GM12865 (cell line): Measurements from ENCODE around the gene PHACTR4.

Source experiments
- DNase-seq: peaks from one replicate; pipeline ENCODE4 v3.0.0; 2010; ENCODE audit warnings: low read depth
- H3K4me3 ChIP-seq: 2 replicates; pipeline ENCODE4 v1.5.1; 2011; ENCODE audit warnings: mild to moderate bottlenecking, low read depth, low read length, control low read depth
- TF ChIP-seq, protein P1 (sequence below): IDR thresholded peaks from 2 replicates; pipeline ENCODE4 v1.5.1; 2011; ENCODE audit warnings: low read length, control low read depth, low read depth, inconsistent platforms; ENCODE audit not compliant: insufficient read depth; ENCODE audit errors: missing control alignments

Gene PHACTR4

DNA sequence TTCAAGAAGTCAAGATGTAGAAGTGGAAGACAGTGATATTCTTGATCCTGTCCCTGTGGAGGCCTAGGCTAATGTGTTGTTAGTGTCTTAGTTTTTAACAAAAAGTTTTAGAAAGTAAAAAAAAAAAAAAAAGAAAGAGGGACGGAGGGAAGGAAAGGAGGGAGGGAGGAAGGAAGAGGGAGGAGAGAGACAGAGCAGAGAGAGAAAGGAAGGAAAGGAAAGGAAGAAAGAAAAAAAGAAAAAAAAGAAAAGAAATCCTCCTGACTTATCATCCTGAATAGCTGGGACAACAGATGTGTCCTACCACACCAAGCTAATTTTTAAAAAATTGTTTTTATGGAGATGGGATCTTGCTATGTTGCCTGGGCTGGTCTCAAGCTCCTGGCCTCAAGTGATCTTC, 24.6 kb downstream of the PHACTR4 start:
- TF ChIP-seq, protein P1, sequence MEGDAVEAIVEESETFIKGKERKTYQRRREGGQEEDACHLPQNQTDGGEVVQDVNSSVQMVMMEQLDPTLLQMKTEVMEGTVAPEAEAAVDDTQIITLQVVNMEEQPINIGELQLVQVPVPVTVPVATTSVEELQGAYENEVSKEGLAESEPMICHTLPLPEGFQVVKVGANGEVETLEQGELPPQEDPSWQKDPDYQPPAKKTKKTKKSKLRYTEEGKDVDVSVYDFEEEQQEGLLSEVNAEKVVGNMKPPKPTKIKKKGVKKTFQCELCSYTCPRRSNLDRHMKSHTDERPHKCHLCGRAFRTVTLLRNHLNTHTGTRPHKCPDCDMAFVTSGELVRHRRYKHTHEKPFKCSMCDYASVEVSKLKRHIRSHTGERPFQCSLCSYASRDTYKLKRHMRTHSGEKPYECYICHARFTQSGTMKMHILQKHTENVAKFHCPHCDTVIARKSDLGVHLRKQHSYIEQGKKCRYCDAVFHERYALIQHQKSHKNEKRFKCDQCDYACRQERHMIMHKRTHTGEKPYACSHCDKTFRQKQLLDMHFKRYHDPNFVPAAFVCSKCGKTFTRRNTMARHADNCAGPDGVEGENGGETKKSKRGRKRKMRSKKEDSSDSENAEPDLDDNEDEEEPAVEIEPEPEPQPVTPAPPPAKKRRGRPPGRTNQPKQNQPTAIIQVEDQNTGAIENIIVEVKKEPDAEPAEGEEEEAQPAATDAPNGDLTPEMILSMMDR = no peak
- H3K4me3 ChIP-seq = no peak overlapping the region
- DNase-seq = no peak

DNA sequence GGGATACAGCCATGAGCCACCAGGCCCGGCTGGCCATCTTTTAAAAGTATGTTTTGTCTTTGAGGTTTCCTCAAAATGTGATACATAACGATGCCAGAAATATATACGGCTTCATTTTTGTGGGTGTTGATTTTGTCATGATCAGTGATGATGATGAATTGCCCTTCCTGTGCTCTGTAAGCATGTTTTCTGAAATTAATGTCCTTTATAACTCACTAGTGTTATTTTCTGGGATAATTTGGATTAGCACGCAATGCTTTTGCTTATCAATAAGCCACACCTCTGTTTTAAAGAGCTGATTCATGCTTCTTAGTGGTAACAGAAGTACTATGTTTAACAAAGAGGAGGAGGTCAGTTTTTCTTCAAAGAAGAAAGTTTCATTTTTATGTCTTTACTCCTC, 25.6 kb downstream of the PHACTR4 start:
- TF ChIP-seq, protein P1 = no peak
- no peak overlapping the region for H3K4me3 ChIP-seq
- DNase-seq = no peak

DNA sequence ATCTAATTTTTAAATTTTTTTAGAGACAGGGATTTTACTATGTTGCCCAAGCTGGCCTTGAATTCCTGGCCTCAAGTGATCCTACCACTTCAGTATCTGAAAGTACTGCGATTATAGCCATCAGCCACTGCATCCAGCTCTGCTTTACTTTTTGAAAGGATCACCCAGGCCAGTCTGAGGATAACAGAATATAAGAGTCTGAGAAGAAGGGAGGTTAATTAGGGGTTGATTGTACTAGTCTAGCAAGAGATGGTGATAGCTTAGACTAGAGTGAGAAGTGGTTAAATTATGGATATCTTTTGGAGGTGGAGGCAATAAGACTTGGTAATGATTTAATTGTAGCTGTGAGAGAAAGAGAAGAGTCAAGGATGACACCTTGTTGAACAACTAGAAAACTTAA, 32.2 kb downstream of the PHACTR4 start:
- no peak for DNase-seq
- TF ChIP-seq, protein P1 = no peak

DNA sequence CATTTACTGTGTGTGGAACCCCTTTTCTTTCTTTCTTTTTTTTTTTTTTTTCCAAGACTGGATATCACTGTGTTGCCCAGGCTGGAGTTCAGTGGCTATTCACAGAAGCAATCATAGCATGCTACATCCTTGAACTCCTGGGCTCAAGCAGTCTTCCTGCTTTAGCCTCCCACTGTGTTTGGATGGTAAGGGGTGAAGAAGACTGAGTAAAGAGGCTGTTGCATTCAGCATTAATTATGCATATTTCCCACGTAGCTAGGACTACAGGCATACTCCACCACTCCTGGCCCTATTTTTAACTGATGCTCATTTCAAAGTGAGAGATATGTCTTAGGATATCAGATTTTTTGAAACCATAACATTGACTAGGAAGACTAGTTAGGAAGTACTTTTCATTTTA, 39.5 kb downstream of the PHACTR4 start:
- TF ChIP-seq, protein P1 = no peak
- no peak overlapping the region for H3K4me3 ChIP-seq
- no peak for DNase-seq

More for the DNA sequence above, 32.2 kb downstream of the PHACTR4 start:
- no peak overlapping the region for H3K4me3 ChIP-seq

DNA sequence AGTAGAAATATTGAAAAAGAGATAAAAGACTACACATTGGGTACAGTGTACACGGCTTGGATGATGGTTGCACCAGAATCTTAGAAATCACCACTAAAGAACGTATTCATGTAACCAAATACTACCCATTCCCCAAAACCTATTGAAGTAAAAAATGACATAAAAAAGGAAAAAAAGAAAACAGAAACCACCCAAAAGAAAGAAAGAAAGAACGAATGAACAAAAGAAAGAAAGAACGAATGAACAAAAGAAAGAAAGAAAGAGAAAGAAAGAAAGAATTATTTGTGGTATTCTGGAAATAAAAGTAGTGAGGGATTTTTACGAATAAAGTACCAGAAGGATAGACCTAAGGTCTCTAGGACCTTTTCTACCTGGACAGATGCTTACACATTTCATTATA, 42.1 kb downstream of the PHACTR4 start:
- H3K4me3 ChIP-seq = no peak overlapping the region
- no peak for DNase-seq
- TF ChIP-seq, protein P1 = no peak

DNA sequence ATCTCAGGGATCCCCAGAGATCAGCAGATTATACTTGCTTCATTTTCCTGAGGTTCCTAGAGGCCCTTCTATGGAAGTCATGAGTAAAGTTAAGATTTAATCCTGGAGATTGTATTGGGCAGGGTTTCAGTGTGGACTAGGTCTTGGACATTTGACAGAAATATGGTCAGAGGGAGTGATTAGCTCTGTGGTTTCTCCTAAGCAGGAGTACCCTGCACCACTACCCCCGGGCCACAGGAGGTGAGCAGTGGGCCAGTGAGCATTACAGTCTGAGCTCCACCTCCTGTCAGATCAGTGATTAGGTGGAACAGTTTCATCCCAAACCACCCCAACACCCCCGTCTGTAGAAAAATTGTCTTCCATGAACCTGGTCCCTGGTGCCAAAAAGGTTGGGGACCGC, 43.2 kb downstream of the PHACTR4 start:
- TF ChIP-seq, protein P1 = no peak
- no peak for DNase-seq
- H3K4me3 ChIP-seq = no peak overlapping the region

DNA sequence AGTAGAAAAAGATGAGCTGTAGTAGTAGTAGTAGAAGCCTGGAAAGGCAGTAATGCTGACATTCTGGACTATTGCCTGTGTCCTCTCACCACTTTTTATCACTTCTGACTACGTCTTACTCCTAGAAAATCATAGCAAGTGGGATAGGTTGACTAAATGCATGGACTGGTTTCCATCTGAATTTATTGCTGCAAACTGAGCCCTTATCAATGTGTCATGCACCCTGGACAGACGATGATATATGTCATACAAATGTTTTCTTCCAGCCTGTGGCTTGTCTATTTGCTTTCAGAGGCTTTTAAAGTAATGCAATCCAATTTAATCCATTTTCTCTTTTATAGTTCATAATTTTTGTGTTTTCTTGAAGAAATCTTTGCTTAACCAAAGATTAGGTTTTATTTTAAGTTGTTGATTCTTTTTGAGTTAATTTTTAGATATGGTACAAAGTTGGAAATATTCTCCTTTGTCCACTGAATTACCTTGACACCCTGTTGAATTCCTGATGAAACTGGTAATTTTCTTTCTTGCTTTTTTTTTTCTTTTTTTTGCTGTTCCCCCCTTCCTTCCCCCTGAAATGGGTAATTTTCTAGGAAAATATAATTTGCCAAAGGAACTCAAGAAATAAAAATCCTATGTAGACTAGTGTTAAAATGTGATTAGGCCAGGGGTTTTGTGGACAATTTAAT, 47.1 kb downstream of the PHACTR4 start:
- no peak overlapping the region for H3K4me3 ChIP-seq
- no peak for DNase-seq
- TF ChIP-seq, protein P1 = no peak
